GM21390 (cell line): ENCODE results near the gene RCAN1.

Experiments used
- ATAC-seq: cut with Tn5 transposase; IDR thresholded peaks from one replicate; pipeline ENCODE4 v1.9.1; 2021; ENCODE audit not compliant: unreplicated experiment

The RCAN1 gene

GRCh38 chr21:34602061-34602460, 12.9 kb downstream of the RCAN1 start:
- no peak for ATAC-seq

GRCh38 chr21:34599534-34600101, 15.3 kb downstream of the RCAN1 start:
- ATAC-seq = no peak

- no peak for ATAC-seq
These were observed 15.9 kb downstream of the RCAN1 start for GRCh38 chr21:34598931-34599400.

GRCh38 chr21:34597406-34597805, 17.5 kb downstream of the RCAN1 start:
- ATAC-seq = no peak

- no peak for ATAC-seq
These were observed 18.2 kb downstream of the RCAN1 start for GRCh38 chr21:34596561-34597271.

GRCh38 chr21:34595457-34595856, 19.5 kb downstream of the RCAN1 start:
- ATAC-seq = no peak

- ATAC-seq = no peak
These were observed 20.2 kb downstream of the RCAN1 start for GRCh38 chr21:34594566-34595234.

GRCh38 chr21:34593954-34594531, 20.9 kb downstream of the RCAN1 start:
- no peak for ATAC-seq

- no peak for ATAC-seq
These were observed 21.5 kb downstream of the RCAN1 start for GRCh38 chr21:34593423-34593822.

GRCh38 chr21:34592120-34592955, 22.6 kb downstream of the RCAN1 start:
- no peak for ATAC-seq

- ATAC-seq = no peak
These were observed 24.4 kb downstream of the RCAN1 start for GRCh38 chr21:34590520-34590919.

GRCh38 chr21:34589511-34590282, 25.2 kb downstream of the RCAN1 start:
- no peak for ATAC-seq

- no peak for ATAC-seq
These were observed 30.9 kb downstream of the RCAN1 start for GRCh38 chr21:34583926-34584563.

GRCh38 chr21:34582506-34583150, 32.3 kb downstream of the RCAN1 start:
- no peak for ATAC-seq

- ATAC-seq = no peak
These were observed 34.7 kb downstream of the RCAN1 start for GRCh38 chr21:34580181-34580700.

- ATAC-seq = no peak
These were observed 35.5 kb downstream of the RCAN1 start for GRCh38 chr21:34579411-34579810.

GRCh38 chr21:34576041-34576511, 38.8 kb downstream of the RCAN1 start:
- no peak for ATAC-seq

- no peak for ATAC-seq
These were observed 40.0 kb downstream of the RCAN1 start for GRCh38 chr21:34574601-34575529.
